Endothelial cell of umbilical vein (primary cell): ENCODE results near the gene PRKACG. TPM values are rescaled to one million over a fixed set of nuclear protein-coding genes. Genes with fewer than 3 reads are reported as not detected.

Experiments used
- BruUV-seq: library from RNA; stranded (reverse); fragments of 400-500 nt; replicated peaks from 2 replicates; lab custom pipeline; 2021; lab: Mats Ljungman, UMichigan
- CTCF ChIA-PET: fragments of 300-600, 350-600 bp; sonication (Branson Sonifier 250); formaldehyde crosslinking; loops from one replicate; lab custom pipeline; 2021; ENCODE audit warnings: antibody characterized with exemption, inconsistent platforms; lab: Charles Lee
- POLR2A ChIA-PET: fragments of 300-600, 350-600 bp; sonication (Branson Sonifier 250); formaldehyde crosslinking; loops from one replicate; lab custom pipeline; 2021; ENCODE audit warnings: antibody characterized with exemption, inconsistent platforms; lab: Charles Lee
- DNase-seq: peaks from one replicate; pipeline ENCODE4 v3.0.0-alpha.2; 2011; ENCODE audit warnings: low read depth, low spot score
- FAIRE-seq: peaks from 2 replicates; lab custom pipeline; 2011; peaks lifted over from hg19 to GRCh38; lab: Jason Lieb, UNC
- H2AFZ ChIP-seq: 2 replicates; pipeline ENCODE4 v1.6.0; 2012; ENCODE audit warnings: low read depth, low read length, control low read depth, inconsistent platforms
- H3K27ac ChIP-seq: 2 replicates; pipeline ENCODE4 v1.5.1; 2011; ENCODE audit warnings: low read depth, mild to moderate bottlenecking, control low read depth, low read length, moderate library complexity; ENCODE audit not compliant: insufficient read depth
- H3K27me3 ChIP-seq, 2 experiments: 2 replicates each; pipeline versions ENCODE4 v1.6.0 to v1.6.1; 2011; ENCODE audit warnings: low read length in 2 of 2, mixed read lengths in 1 of 2; ENCODE audit not compliant: control insufficient read depth in 2 of 2, insufficient read depth in 2 of 2
- H3K36me3 ChIP-seq, 2 experiments: 2 replicates in 1 of 2; 3 replicates in 1 of 2; pipeline ENCODE4 v1.5.1; 2011; ENCODE audit warnings: low read length in 2 of 2, mild to moderate bottlenecking in 1 of 2, moderate library complexity in 1 of 2; ENCODE audit not compliant: control insufficient read depth in 2 of 2, insufficient read depth in 2 of 2; ENCODE audit errors: extremely low read depth in 1 of 2
- H3K4me1 ChIP-seq: 3 replicates; pipeline ENCODE4 v1.5.1; 2011; ENCODE audit warnings: mild to moderate bottlenecking, low read length; ENCODE audit not compliant: control insufficient read depth, insufficient read depth; ENCODE audit errors: extremely low read depth
- H3K4me2 ChIP-seq: 2 replicates; pipeline ENCODE4 v1.6.1; 2011; ENCODE audit warnings: low read length, control low read depth, mixed read lengths; ENCODE audit not compliant: insufficient read depth
- H3K4me3 ChIP-seq, 3 experiments: fragments of 200-600 bp in 1 of 3; sonication (generic), shearing (Covaris generic) in 1 of 3; replicated peaks in 1 of 3; 2 replicates each; pipeline ENCODE4 v1.5.1; 2011 to 2016; ENCODE audit warnings: control low read depth in 3 of 3, low read length in 3 of 3, mild to moderate bottlenecking in 2 of 3, inconsistent platforms in 1 of 3, low read depth in 1 of 3, moderate library complexity in 1 of 3; ENCODE audit not compliant: insufficient read depth in 1 of 3
- H3K79me2 ChIP-seq: 2 replicates; pipeline ENCODE4 v1.6.0; 2012; ENCODE audit warnings: low read length, inconsistent platforms; ENCODE audit not compliant: control insufficient read depth, insufficient read depth
- H3K9ac ChIP-seq: replicated peaks from 2 replicates; pipeline ENCODE3; 2011; ENCODE audit warnings: low read length, control low read depth; ENCODE audit not compliant: insufficient read depth; ENCODE audit errors: extremely low read depth
- H3K9me1 ChIP-seq: replicated peaks from 3 replicates; pipeline ENCODE4 v1.6.0; 2011; ENCODE audit warnings: mild to moderate bottlenecking, low read length; ENCODE audit not compliant: control insufficient read depth, insufficient read depth; ENCODE audit errors: extremely low read depth
- H3K9me3 ChIP-seq: replicated peaks from 2 replicates; pipeline ENCODE4 v1.5.1; 2012; ENCODE audit warnings: low read length, inconsistent platforms; ENCODE audit not compliant: control insufficient read depth, insufficient read depth
- H4K20me1 ChIP-seq: replicated peaks from 2 replicates; pipeline ENCODE3; 2011; ENCODE audit warnings: mild to moderate bottlenecking, low read length; ENCODE audit not compliant: control insufficient read depth, insufficient read depth; ENCODE audit errors: extremely low read depth
- EZH2 ChIP-seq: IDR thresholded peaks from 2 replicates; pipeline ENCODE4 v1.6.1; 2012; ENCODE audit warnings: borderline replicate concordance, low read depth, mild to moderate bottlenecking, moderate library complexity, low read length, inconsistent platforms; ENCODE audit not compliant: severe bottlenecking
- FOS ChIP-seq: IDR thresholded peaks from 2 replicates; pipeline ENCODE4 v1.6.1; 2011; ENCODE audit warnings: mild to moderate bottlenecking, low read length, moderate library complexity, borderline replicate concordance; ENCODE audit not compliant: insufficient read depth
- GATA2 ChIP-seq: IDR thresholded peaks from 2 replicates; pipeline ENCODE4 v1.7.0; 2011; ENCODE audit warnings: low read depth, mild to moderate bottlenecking, moderate library complexity, mixed read lengths, low read length; ENCODE audit not compliant: insufficient read length, insufficient read depth
- JUN ChIP-seq: IDR thresholded peaks from 2 replicates; pipeline ENCODE4 v1.6.1; 2011; ENCODE audit warnings: borderline replicate concordance, low read depth; ENCODE audit not compliant: insufficient read length, insufficient read depth
- MAX ChIP-seq: IDR thresholded peaks from 2 replicates; pipeline ENCODE4 v1.6.1; 2011; ENCODE audit not compliant: insufficient read depth, insufficient read length
- MYC ChIP-seq: IDR thresholded peaks from one replicate; pipeline ENCODE4 v1.6.1; 2011; ENCODE audit warnings: mild to moderate bottlenecking, low read depth, low read length
- POLR2A ChIP-seq: IDR thresholded peaks from 2 replicates; pipeline ENCODE4 v1.6.1; 2012; ENCODE audit warnings: low read depth, mild to moderate bottlenecking, control low read depth, low read length
- POLR2AphosphoS5 ChIP-seq: IDR thresholded peaks from 2 replicates; pipeline ENCODE4 v1.6.1; 2012; ENCODE audit warnings: low read depth, mild to moderate bottlenecking, control low read depth, low read length, moderate library complexity; ENCODE audit not compliant: insufficient read depth
- dilution Hi-C: fragments of 300-500 bp; cut with MboI; formaldehyde crosslinking; loops from one replicate; pipeline ENCODE4 v1.15.0; 2019; ENCODE audit warnings: low sequenced_read_pairs; ENCODE audit not compliant: extremely low pct_ligation_motif_present
- intact Hi-C: fragments of 100-400 bp; cut with micrococcal nuclease; formaldehyde crosslinking; loops from one replicate; pipeline ENCODE4 v1.10.0; 2022
- polyA plus RNA-seq, 4 experiments: library from polyadenylated mRNA; depleted of rRNA in 3 of 4; stranded (reverse) in 3 of 4; unstranded in 1 of 4; fragments of >200 nt; gene quantifications; 2 replicates each; pipeline versions ENCODE4 v1.2.1 to v1.2.3, GENCODE V29; 2011 to 2012; ENCODE audit warnings: missing spikeins in 1 of 4
- total RNA-seq: library from RNA; stranded (reverse); gene quantifications from 2 replicates; pipeline ENCODE4 v1.2.3, GENCODE V29; 2021
- TF ChIP-seq, protein P1 (sequence below), 2 donors: IDR thresholded peaks; 1 replicate in 1 of 2; 2 replicates in 1 of 2; pipeline ENCODE4 v1.5.1; 2011; ENCODE audit warnings: low read length in 2 of 2, mild to moderate bottlenecking in 2 of 2, moderate library complexity in 2 of 2, control low read depth in 1 of 2, inconsistent platforms in 1 of 2, low read depth in 1 of 2; ENCODE audit not compliant: insufficient read depth in 1 of 2; ENCODE audit errors: extremely low read depth in 1 of 2

Gene PRKACG
- total and polyA plus RNA-seq, 2 donors (not counting 3 experiments of a cell fraction or from before 2014, with no cell fraction given): not detected

- H3K9me1 ChIP-seq: no peaks in the 10 kb centered on the region
- no peak for TF ChIP-seq POLR2AphosphoS5
- no peak for TF ChIP-seq GATA2
- TF ChIP-seq JUN: no peak
- TF ChIP-seq, protein P1, sequence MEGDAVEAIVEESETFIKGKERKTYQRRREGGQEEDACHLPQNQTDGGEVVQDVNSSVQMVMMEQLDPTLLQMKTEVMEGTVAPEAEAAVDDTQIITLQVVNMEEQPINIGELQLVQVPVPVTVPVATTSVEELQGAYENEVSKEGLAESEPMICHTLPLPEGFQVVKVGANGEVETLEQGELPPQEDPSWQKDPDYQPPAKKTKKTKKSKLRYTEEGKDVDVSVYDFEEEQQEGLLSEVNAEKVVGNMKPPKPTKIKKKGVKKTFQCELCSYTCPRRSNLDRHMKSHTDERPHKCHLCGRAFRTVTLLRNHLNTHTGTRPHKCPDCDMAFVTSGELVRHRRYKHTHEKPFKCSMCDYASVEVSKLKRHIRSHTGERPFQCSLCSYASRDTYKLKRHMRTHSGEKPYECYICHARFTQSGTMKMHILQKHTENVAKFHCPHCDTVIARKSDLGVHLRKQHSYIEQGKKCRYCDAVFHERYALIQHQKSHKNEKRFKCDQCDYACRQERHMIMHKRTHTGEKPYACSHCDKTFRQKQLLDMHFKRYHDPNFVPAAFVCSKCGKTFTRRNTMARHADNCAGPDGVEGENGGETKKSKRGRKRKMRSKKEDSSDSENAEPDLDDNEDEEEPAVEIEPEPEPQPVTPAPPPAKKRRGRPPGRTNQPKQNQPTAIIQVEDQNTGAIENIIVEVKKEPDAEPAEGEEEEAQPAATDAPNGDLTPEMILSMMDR (IDR thresholded peaks at IDR 0.05; ENCODE audit: extremely low read depth in 1 of 2, insufficient read depth in 1 of 2, low read depth in 1 of 2, low read length in 2 of 2): no peak
- no peak for TF ChIP-seq POLR2A
- no peak for TF ChIP-seq MYC
- no peak for TF ChIP-seq FOS
- TF ChIP-seq MAX: no peak
- TF ChIP-seq EZH2: no peak
- H3K4me2 ChIP-seq: no peak overlapping the region
- no peak overlapping the region for H3K27ac ChIP-seq
- H3K4me1 ChIP-seq: no peaks in the 10 kb centered on the region
- ChIA-PET POLR2A (no interaction called here), CTCF (no interaction called here)
- no peaks in the 10 kb centered on the region for H3K79me2 ChIP-seq
- FAIRE-seq (no peak), DNase-seq (no peak)
- BruUV-seq: no TSS peak
- no peak overlapping the region for H3K4me3 ChIP-seq
- H3K36me3 ChIP-seq: no peaks in the 10 kb centered on the region
- H3K27me3 ChIP-seq: no peaks in the 10 kb centered on the region
- intact Hi-C loops: no loop called here
- H3K9me3 ChIP-seq: no peaks in the 10 kb centered on the region
- H2AFZ ChIP-seq: no peak overlapping the region
- dilution Hi-C loops: no loop called here
- no peak overlapping the region for H3K9ac ChIP-seq
- no peaks in the 10 kb centered on the region for H4K20me1 ChIP-seq
Measured at GRCh38 chr9:68970151-68970550, 43.8 kb downstream of the PRKACG start.
